IMR-90 (cell line): ENCODE data around the gene SHISA3. TPM values are rescaled to one million over a fixed set of nuclear protein-coding genes. Genes with fewer than 3 reads are reported as not detected.
A peak's percentile ranks its signal among the peaks of the same experiment; 100 is the strongest.

Experiments used
- ATAC-seq: fragments of 200-7000 bp; cut with Tn5 transposase; 2 replicates; pipeline ENCODE4 v1.9.1; 2020; ENCODE audit warnings: low read depth, mild to moderate bottlenecking, moderate library complexity
- BruUV-seq: library from RNA; stranded (reverse); fragments of 400-500 nt; replicated peaks from 2 replicates; lab custom pipeline; 2021; lab: Mats Ljungman, UMichigan
- CTCF ChIA-PET: fragments of 300-600 bp; formaldehyde crosslinking; extraction: SDS; loops from one replicate; lab custom pipeline; 2021; ENCODE audit warnings: antibody characterized with exemption; lab: Yijun Ruan, JAX
- POLR2A ChIA-PET: fragments of 300-600 bp; sonication (Branson Sonifier 250); formaldehyde crosslinking; loops from one replicate; lab custom pipeline; 2022; ENCODE audit warnings: antibody characterized with exemption; ENCODE audit not compliant: unreplicated experiment; lab: Charles Lee
- DNase-seq: peaks from one replicate; pipeline ENCODE4 v3.0.0; 2013
- H2AFZ ChIP-seq: replicated peaks from 2 replicates; pipeline ENCODE3; 2013; ENCODE audit warnings: low read length, mild to moderate bottlenecking; ENCODE audit not compliant: poor library complexity
- H2AK5ac ChIP-seq: 2 replicates; pipeline ENCODE4 v1.6.1; 2013; ENCODE audit warnings: low read depth, low read length, inconsistent platforms
- H2AK9ac ChIP-seq: replicated peaks from 2 replicates; pipeline ENCODE3; 2013; ENCODE audit warnings: mild to moderate bottlenecking, low read depth, low read length, moderate library complexity; ENCODE audit not compliant: poor library complexity
- H2BK120ac ChIP-seq: 2 replicates; pipeline ENCODE4 v1.6.1; 2013; ENCODE audit warnings: low read depth, low read length, inconsistent platforms
- H2BK15ac ChIP-seq: 3 replicates; pipeline ENCODE4 v1.6.1; 2013; ENCODE audit warnings: low read depth, low read length, inconsistent platforms
- H2BK20ac ChIP-seq: 2 replicates; pipeline ENCODE4 v1.6.1; 2013; ENCODE audit warnings: low read depth, mild to moderate bottlenecking, inconsistent platforms, low read length, moderate library complexity
- H2BK5ac ChIP-seq: 2 replicates; pipeline ENCODE4 v1.6.1; 2013; ENCODE audit warnings: mild to moderate bottlenecking, low read depth, low read length, inconsistent platforms; ENCODE audit not compliant: poor library complexity, severe bottlenecking
- H3K14ac ChIP-seq: replicated peaks from 2 replicates; pipeline ENCODE4 v1.6.1; 2013; ENCODE audit warnings: low read depth, low read length, inconsistent platforms
- H3K18ac ChIP-seq: 2 replicates; pipeline ENCODE4 v1.6.1; 2013; ENCODE audit warnings: low read depth, low read length, control low read depth
- H3K23ac ChIP-seq: 2 replicates; pipeline ENCODE4 v1.6.1; 2013; ENCODE audit warnings: low read depth, low read length, inconsistent platforms
- H3K27ac ChIP-seq: 2 replicates; pipeline ENCODE4 v1.5.1; 2013; ENCODE audit warnings: mild to moderate bottlenecking, control low read depth, low read length; ENCODE audit not compliant: insufficient read depth
- H3K27me3 ChIP-seq: 2 replicates; pipeline ENCODE4 v1.6.1; 2013; ENCODE audit warnings: low read length; ENCODE audit not compliant: control insufficient read depth, insufficient read depth
- H3K36me3 ChIP-seq: 2 replicates; pipeline ENCODE4 v1.6.1; 2013; ENCODE audit warnings: low read length, mixed read lengths; ENCODE audit not compliant: control insufficient read depth, insufficient read depth
- H3K4ac ChIP-seq: 2 replicates; pipeline ENCODE4 v1.6.1; 2013; ENCODE audit warnings: low read depth, low read length, inconsistent platforms
- H3K4me1 ChIP-seq: 2 replicates; pipeline ENCODE4 v1.6.1; 2013; ENCODE audit warnings: low read length, mixed read lengths; ENCODE audit not compliant: control insufficient read depth, insufficient read depth
- H3K4me2 ChIP-seq: 2 replicates; pipeline ENCODE4 v1.6.1; 2013; ENCODE audit warnings: low read depth, mild to moderate bottlenecking, control low read depth, low read length, moderate library complexity
- H3K4me3 ChIP-seq: 2 replicates; pipeline ENCODE4 v1.5.1; 2013; ENCODE audit warnings: low read depth, mild to moderate bottlenecking, control low read depth, low read length, moderate library complexity; ENCODE audit not compliant: insufficient read depth
- H3K56ac ChIP-seq: 2 replicates; pipeline ENCODE4 v1.6.1; 2013; ENCODE audit warnings: low read length, inconsistent platforms; ENCODE audit not compliant: insufficient read depth; ENCODE audit errors: extremely low read depth
- H3K79me1 ChIP-seq, 2 experiments: 2 replicates each; pipeline ENCODE4 v1.6.1; 2013; ENCODE audit warnings: low read length in 2 of 2, inconsistent platforms in 1 of 2, low read depth in 1 of 2
- H3K9ac ChIP-seq: 2 replicates; pipeline ENCODE4 v1.6.1; 2013; ENCODE audit warnings: low read depth, low read length, control low read depth
- H3K9me1 ChIP-seq: 2 replicates; pipeline ENCODE4 v1.6.1; 2013; ENCODE audit warnings: low read length, inconsistent platforms; ENCODE audit not compliant: insufficient read depth
- H3K9me3 ChIP-seq: 2 replicates; pipeline ENCODE4 v1.6.1; 2013; ENCODE audit warnings: low read length; ENCODE audit not compliant: control insufficient read depth, insufficient read depth
- H4K20me1 ChIP-seq: 2 replicates; pipeline ENCODE4 v1.6.1; 2013; ENCODE audit warnings: low read length, inconsistent platforms; ENCODE audit not compliant: insufficient read depth
- H4K5ac ChIP-seq: 2 replicates; pipeline ENCODE4 v1.6.1; 2013; ENCODE audit warnings: mild to moderate bottlenecking, low read depth, low read length, control low read depth
- H4K8ac ChIP-seq, 2 experiments: 2 replicates each; pipeline ENCODE4 v1.6.1; 2013; ENCODE audit warnings: low read depth in 2 of 2, low read length in 2 of 2, control low read depth in 1 of 2, inconsistent platforms in 1 of 2
- H4K91ac ChIP-seq: 2 replicates; pipeline ENCODE4 v1.6.1; 2013; ENCODE audit warnings: low read depth, low read length, inconsistent platforms; ENCODE audit not compliant: insufficient read depth
- NFE2L2 ChIP-seq: fragments of 150-350 bp; IDR thresholded peaks from 2 replicates; pipeline ENCODE4 v1.6.1; 2016; ENCODE audit warnings: low read depth, mild to moderate bottlenecking, low read length
- POLR2A ChIP-seq: IDR thresholded peaks from 2 replicates; pipeline ENCODE4 v1.6.1; 2012; ENCODE audit warnings: mild to moderate bottlenecking, low read depth, low read length
- WGBS, 2 experiments: methylation state at CpG; one replicate each; pipeline versions ENCODE4 v1.1.5 to v1.1.7; 2013; ENCODE audit warnings: missing lambda C conversion rate in 2 of 2; ENCODE audit not compliant: insufficient read length in 1 of 2; ENCODE audit errors: extremely low coverage in 2 of 2; 5-methylcytosine and 5-hydroxymethylcytosine counted together
- dilution Hi-C: fragments of 300-500 bp; cut with HindIII; formaldehyde crosslinking; loops from one replicate; pipeline ENCODE4 v1.14.3; 2018; ENCODE audit warnings: low sequenced_read_pairs; ENCODE audit not compliant: unreplicated experiment
- in situ Hi-C: fragments of 300-500 bp; cut with MboI; formaldehyde crosslinking; loops from 3 replicates; pipeline ENCODE4 v1.14.3; 2019; ENCODE audit warnings: low sequenced_read_pairs, inconsistent platforms, mixed read lengths
- intact Hi-C: fragments of 100-400 bp; cut with micrococcal nuclease; formaldehyde crosslinking; loops from 2 replicates; pipeline ENCODE4 v1.10.0; 2022
- polyA plus RNA-seq, 3 experiments: library from polyadenylated mRNA; depleted of rRNA; stranded (reverse); fragments of >200 nt; gene quantifications; 2 replicates each; pipeline ENCODE4 v1.2.3, GENCODE V29; 2012; ENCODE audit warnings: low replicate concordance in 1 of 3
- total RNA-seq: library from RNA; depleted of rRNA; stranded (reverse); fragments of >200 nt; gene quantifications from 2 replicates; pipeline ENCODE4 v1.2.3, GENCODE V29; 2012
- TF ChIP-seq, protein P1 (sequence below): fragments of 150-350 bp; IDR thresholded peaks from 2 replicates; pipeline ENCODE4 v1.6.1; 2016; ENCODE audit warnings: low read depth, mild to moderate bottlenecking, low read length, moderate library complexity, borderline replicate concordance

The SHISA3 gene
- total and polyA plus RNA-seq, 2 of the 4 experiments (the other 2 are of a cell fraction): 0.18 to 0.77 TPM

DNA sequence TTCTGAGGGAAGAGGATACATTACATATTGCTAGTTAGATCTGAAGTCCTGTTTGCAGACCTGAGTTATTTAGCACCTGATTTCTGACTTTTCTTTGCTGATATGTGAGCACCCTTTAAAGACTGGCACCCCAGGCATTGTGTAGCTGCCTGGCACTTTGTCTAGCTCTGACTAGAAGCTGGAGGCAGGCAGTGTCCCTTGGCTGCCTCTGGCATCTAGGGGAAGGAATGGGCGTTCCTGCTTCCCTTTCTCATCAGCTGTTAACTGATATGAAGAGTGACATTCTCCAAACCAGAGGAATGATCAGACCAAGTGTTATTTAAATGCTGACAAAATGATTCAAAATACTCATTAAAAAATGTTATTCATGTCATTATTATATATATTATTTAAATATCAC, 30.3 kb upstream of the SHISA3 start:
- no CpG with 5 or more reads among the region's 1 CpG for WGBS, 2 experiments
- DNase-seq: no peak

More for the DNA sequence above, 30.3 kb upstream of the SHISA3 start:
- Histone ChIP-seq H2AFZ (no peak overlapping the region), H3K56ac (no peak overlapping the region), H3K4ac (no peak overlapping the region), H3K23ac (no peak overlapping the region), H4K8ac (no peak overlapping the region), H2AK5ac (no peak overlapping the region), H2BK20ac (no peak overlapping the region), H3K36me3 (no peaks in the 10 kb centered on the region), H2AK9ac (no peak overlapping the region), H3K4me2 (no peak overlapping the region), H2BK5ac (no peak overlapping the region), H2BK120ac (no peak overlapping the region), H4K5ac (peak overlapping the region; percentile 51; the same call in 1 of the 2 replicates), H3K9me3 (peaks cover 4% of the 10 kb centered on the region), H3K4me3 (no peak overlapping the region), H3K18ac (peak overlapping the region; percentile 54; the same call in 1 of the 2 replicates), H2BK15ac (no peak overlapping the region), H3K4me1 (peaks cover 7% of the 10 kb centered on the region; the same call in 1 of the 2 replicates), H3K27me3 (no peaks in the 10 kb centered on the region), H4K91ac (no peak overlapping the region), H3K14ac (no peak overlapping the region), H3K9me1 (no peaks in the 10 kb centered on the region), H3K27ac (peak overlapping the region; percentile 38; the same call in 1 of the 2 replicates), H3K79me1 (no peaks in the 10 kb centered on the region), H3K9ac (no peak overlapping the region), H4K20me1 (no peaks in the 10 kb centered on the region)
- intact Hi-C loops: no loop called here
- in situ Hi-C loops: loop anchor here (5.0 kb wide), 1 partner anchor 150 kb away; no protein-coding TSS in a partner anchor
- dilution Hi-C loops: no loop called here
- POLR2A ChIA-PET: no interaction called here
- ATAC-seq: no peak
- CTCF ChIA-PET: interaction anchor here (1.2 kb wide), 1 partner anchor 153 kb away, joined by 4 read pairs; no protein-coding TSS in a partner anchor
- no TSS peak for BruUV-seq
- TF ChIP-seq, protein P1, sequence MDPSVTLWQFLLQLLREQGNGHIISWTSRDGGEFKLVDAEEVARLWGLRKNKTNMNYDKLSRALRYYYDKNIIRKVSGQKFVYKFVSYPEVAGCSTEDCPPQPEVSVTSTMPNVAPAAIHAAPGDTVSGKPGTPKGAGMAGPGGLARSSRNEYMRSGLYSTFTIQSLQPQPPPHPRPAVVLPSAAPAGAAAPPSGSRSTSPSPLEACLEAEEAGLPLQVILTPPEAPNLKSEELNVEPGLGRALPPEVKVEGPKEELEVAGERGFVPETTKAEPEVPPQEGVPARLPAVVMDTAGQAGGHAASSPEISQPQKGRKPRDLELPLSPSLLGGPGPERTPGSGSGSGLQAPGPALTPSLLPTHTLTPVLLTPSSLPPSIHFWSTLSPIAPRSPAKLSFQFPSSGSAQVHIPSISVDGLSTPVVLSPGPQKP: no peak
- TF ChIP-seq POLR2A (no peak), NFE2L2 (no peak)
